Measurements from ENCODE around the gene GIMAP2.
"Not testable (repeated sequence)": the region's sequence is repeated elsewhere in the genome, so short reads cannot be mapped to it uniquely, and the experiment has no call there.

The GIMAP2 gene

DNA sequence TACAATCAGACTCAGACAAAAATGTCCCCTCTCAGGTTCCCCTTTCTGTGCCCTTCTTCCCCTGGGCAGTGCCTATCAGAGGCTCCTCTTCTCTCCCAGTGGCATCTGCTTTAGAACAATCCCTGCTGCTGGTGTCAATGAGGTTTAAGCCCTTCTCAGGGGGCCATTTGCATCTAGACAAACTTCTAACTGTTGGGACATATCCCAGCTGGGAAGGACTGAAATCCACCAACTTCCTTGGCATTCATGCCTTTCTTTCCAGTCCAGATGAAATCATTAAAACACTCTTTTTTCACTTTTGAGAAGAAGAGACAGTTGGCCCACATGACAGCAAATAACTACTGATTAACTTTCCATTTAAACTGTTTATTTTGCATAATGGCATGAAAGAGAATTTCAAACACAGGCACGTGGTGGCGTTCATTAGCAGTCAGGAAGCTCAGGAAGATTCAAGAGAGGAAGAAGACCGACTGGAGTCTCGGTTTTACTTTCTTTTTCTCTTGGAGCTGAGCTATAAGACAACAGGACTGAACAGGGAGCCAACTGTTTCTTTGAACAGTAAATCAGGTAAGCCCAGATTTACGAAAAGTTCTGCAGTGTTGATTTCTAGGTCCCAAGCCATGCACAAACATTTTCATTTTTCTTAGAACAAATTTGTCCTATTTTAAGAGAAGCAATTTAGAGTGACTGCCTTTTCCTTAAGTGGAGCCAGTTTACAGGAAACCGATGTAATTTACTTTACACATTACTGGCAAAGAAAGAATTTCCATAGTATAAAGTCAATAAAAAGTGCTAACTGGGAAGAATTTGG, at the start of gene GIMAP2:
Gene GIMAP2, plus strand, starts transcription at position 488 of the 811 bp plus-strand sequence. CDS start 1,354 bp downstream, outside the sequence.
- peak within 1 kb of the TSS; percentile 33 for H3K4me3 ChIP-seq (ENCODE audit: low read depth, low read length)
- no peak for DNase-seq (ENCODE audit: low read depth)

DNA sequence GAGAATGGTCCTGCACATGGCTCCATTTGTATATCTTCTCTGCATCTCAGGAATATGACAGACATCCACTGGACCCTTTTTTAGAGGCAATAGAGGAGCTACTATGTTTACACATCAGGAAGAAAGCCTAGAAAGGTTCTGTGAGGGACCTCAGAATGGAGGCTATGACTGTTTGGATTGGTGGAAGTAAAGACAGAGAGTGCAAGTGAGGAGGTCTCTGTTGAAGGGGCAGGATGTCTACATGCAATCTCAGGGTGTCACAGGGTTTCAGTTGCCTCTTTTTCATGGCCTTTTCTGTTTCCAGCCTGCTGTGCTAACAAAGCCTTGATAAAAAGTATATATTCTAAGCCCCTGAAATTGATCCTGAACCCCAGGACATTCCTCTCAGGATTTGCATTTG, 43.7 kb upstream of the GIMAP2 start:
- DNase-seq (ENCODE audit: low read depth): no peak
- no peak overlapping the region for H3K4me3 ChIP-seq (ENCODE audit: low read depth, low read length)

DNA sequence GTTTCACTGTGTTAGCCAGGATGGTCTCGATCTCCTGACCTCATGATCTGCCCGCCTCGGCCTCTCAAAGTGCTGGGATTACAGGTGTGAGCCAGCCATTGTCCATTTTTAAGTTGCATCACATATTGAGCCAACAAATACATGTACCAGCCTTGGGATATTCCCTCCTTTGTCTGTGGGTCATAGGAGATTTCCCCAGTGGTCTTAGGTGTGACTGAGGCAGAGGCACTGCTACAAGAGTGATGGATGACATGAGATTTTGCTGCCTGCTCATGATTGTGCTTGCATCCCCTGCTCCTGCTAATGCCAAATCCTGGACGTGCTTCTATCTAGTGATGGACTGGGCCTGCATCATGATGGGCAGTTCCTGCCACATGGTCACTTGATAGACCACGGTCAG, 42.6 kb upstream of the GIMAP2 start:
- DNase-seq (ENCODE audit: low read depth): no peak
- H3K4me3 ChIP-seq (ENCODE audit: low read depth, low read length): no peak overlapping the region

DNA sequence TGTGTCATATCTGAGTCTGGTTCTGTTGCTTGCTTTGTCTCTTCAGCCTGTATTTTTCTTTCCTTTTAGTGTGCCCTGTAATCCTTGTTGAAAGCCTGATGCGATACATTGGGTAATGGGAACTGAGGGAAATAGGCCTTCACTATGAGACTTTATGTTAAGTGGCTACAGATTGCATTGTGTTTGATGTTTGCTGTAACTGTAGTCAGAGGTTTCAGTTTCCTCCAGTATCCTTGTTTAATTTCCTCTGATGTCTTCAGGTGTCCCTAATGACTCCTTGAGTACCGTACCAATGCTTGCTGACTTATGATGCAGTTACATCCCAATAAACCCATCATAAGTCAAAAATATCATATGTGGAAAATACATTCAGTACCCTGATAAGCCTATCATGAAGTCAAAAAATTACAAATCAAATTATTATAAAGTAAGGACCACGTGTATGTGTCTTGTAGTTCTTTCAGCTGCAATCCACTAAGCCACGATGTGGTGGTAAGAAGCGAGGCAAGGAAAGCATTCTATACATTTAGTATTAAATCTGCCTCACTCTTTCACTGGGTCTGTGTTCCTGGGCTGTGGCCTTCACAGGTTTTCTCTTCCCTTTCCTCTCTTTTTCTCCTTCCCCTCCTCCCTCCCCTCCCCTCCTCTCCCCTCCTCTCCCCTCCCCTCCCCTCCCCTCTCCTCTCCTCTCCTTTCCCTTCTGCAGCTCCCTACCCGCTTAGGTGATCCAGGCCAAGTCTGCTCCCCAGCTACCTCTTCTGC, 40.1 kb upstream of the GIMAP2 start:
- DNase-seq (ENCODE audit: low read depth): no peak
- H3K4me3 ChIP-seq (ENCODE audit: low read depth, low read length): no peak overlapping the region

DNA sequence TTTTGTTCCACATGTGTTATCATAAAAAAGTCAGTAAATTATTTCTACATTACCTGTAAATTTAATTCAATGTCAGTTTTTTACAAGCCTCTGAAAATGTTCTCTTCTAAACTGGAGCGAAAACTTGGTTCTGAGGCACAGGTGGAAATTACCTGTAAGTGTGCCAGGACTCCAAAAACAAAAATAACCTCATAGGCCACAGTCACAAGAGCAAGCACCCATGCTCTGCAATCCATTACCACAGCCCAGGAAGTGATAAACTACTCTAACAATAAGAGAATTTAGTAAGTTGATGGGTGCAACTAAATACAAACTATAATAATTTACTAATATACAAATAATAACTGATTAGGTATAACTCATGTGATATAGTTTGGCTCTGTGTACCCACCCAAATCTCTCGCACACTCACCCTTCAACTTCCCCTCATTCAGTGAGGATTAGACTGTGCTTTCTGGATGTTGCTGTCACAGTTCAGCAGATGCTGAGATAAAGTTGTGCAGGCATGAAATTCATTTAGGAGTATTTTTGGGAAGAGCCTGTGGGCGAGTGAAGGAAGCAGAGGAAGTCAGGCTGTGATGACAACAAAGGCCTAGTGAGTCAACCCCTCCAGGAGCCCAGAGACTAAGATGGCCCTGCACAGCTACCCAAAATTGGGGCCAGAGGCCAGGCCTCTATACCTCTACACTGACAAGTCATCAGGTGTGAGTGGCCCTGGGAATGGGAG, 37.0 kb upstream of the GIMAP2 start:
- no peak overlapping the region for H3K4me3 ChIP-seq (ENCODE audit: low read depth, low read length)
- DNase-seq (ENCODE audit: low read depth): no peak

DNA sequence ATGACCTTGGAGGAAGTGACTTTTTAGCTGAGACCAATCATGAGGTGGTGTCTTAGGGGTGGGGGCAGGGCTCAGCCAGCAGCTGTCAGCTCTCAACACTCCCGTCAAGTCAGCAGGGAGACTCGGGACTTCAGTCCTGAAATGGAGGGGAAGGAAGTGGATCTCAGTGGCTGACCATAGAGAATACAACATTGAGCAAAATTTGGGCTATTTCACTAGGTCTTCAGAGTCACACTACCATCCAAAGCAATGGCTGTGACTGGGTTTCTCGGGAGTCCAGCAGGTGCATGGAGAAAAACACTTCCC, 36.5 kb upstream of the GIMAP2 start:
- H3K4me3 ChIP-seq (ENCODE audit: low read depth, low read length): no peak overlapping the region
- DNase-seq (ENCODE audit: low read depth): no peak

DNA sequence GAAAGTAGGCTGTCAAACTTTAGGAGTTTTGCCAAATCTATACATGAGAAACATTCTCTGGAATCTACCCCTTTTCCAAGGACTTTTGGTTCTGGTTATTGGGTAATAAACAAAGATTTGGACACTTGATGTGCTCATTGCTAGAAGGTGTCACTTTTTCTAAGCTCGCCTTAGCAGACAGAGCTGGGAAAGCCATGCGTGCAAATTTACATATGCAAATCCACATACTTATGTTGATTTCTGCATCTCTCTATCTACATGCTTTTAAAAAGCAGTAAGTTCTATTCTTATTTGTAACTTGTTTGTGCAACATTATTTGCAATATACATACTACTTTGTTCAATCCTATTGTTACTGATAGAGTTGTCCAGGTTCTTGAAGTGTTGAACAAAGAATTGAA, 30.8 kb upstream of the GIMAP2 start:
- H3K4me3 ChIP-seq (ENCODE audit: low read depth, low read length): no peak overlapping the region
- no peak for DNase-seq (ENCODE audit: low read depth)

DNA sequence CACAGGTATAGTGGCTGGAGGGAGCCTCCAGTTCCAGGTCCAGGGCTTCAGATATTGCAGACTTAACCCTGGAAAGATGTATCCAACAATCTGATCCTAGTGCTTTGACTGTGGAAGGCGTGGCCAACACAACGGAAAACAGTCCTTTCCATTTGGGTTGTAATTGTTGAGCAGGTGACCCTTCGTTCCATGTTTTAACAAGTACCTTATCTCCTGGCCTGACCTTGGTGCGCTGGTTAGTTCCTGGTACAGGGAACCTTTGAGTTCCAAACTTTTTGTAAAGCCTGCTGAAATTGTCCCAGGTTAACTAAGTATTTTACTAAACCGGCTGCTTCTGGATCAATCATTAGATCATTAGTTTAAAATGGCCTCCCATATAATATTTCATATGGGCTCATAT, 29.5 kb upstream of the GIMAP2 start:
- DNase-seq (ENCODE audit: low read depth): no peak
- H3K4me3 ChIP-seq (ENCODE audit: low read depth, low read length): no peak overlapping the region

DNA sequence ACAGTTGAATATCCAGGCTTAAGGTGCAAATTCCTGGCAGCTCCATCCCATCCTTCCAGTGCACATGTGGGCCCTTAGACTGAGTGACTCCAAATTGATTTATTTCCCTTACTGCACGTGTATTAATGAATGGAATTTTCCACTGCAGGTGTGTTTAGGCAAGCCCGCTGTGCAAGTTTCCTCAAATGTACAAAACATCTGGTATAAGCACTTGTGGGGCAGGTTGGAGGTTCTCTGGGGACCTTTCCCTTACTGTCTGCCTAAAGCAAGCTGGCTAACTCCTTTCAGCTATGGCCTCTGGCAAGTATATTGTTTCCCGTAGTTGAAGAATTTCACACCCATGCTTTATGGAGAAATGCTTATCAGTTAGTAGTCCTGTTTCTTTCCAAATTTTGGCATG, 28.0 kb upstream of the GIMAP2 start:
- H3K4me3 ChIP-seq (ENCODE audit: low read depth, low read length): no peak overlapping the region
- no peak for DNase-seq (ENCODE audit: low read depth)

DNA sequence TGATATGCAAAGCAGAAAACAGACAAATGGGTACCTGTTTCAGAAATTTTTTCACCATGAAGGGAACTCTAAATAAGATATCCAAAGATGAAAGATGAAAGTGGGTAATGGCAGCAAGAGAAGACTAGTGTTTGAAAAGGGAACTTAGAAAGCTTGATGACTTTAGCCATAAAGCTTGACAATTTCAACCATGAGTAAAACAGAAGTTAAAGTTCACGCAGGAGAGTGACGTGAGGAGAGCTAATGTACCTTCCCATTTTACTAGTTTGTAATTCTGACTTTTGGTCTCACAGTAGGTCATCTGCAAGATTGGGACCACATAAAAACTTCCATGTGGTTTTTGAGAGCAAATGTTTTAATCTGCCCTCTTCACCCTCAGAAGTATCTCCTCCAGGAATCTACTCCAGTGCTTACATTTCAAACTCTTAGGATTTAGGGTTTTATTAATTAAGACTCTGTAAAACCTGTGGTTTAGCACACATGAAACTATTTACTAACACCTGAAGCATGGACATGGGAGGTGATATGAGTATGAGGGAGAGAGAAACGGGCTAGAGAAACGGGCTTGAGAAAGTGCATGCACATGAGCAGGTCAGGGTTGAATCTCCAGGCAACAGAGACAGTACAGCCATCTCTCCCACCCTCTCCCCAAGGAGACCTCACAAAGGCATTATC, 24.4 kb upstream of the GIMAP2 start:
- DNase-seq (ENCODE audit: low read depth): no peak
- H3K4me3 ChIP-seq (ENCODE audit: low read depth, low read length): no peak overlapping the region

DNA sequence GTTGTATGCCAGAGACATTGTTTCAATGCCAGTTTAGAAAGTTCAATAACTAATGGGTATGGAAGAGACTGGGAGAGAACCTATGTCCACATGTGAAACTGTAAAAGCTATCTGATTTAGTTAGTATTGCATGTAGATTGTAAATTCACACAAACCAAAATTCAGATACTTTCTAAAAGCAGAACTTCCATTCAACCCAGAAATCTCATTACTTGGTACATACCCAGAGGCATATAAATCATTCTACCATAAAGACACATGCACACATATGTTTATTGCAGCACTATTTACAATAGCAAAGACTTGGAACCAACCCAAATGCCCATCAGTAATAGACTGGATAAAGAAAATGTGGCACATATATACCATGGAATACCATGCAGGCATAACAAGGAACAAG, 22.7 kb upstream of the GIMAP2 start:
- not testable (repeated sequence) for DNase-seq (ENCODE audit: low read depth); H3K4me3 ChIP-seq (ENCODE audit: low read depth, low read length)

DNA sequence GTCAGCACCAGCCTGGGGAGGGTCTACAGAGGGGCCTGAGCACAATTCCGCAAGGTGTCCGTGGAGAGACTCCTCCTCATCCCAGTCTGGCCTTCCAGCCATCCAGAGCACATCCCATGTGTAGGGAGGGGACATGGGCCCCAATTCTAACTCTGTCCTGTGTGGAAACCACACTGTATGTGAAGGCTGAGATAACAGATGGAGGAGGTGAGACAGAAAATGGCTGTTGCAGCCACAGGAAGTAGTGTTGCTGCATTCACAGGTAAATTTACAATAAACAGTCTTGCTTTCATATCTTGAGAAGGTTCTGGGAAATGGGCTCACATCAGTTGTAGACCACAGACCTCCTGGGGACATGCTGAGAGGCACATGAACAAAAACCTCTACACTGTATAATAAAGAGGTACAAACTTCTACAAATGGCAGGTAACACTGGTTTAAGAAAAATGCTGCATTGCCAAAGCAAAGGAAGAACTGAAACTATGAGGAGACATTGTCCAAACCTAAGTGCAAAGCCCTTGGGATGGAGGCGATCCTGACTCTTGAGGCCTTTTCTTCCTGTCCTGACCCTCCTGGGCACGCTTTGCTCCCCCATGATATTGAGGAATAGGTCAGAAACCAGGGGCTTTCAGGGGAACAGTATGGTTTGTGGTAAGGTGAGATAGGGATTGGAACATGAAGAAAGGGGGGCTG, 21.6 kb upstream of the GIMAP2 start:
- H3K4me3 ChIP-seq (ENCODE audit: low read depth, low read length): no peak overlapping the region

DNA sequence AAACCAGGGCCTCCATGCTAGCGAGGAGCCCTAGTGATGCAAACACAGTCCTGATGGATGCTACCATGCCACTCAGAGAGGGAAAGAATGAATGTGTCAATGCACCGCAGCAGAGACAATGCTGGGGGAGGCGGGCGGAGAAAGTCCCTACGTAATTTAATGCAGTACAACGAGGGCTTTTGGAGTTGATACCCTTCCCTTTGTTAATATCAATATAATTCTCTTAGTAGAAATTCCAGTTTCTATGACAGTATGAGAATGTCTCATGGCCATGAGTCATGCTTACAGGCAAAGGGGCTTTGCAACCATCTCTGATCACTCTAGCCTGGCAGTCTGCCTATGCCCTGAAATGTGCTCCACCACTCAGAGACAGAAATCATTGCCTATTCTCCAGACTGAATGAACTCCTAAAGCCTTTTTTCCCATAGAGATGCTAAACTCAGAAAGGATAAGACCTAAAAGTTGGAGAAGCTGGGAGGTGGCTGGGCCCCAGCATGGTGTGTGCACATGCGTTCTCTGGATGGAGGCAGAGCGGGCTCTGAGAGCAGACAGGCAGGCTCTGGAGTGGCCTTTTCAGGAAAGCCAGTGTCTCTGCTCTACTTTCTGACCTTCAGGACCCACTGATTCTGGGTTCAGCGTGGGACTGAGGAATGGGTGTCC, 20.3 kb upstream of the GIMAP2 start:
- DNase-seq (ENCODE audit: low read depth): no peak
- no peak overlapping the region for H3K4me3 ChIP-seq (ENCODE audit: low read depth, low read length)

More for the DNA sequence above, 21.6 kb upstream of the GIMAP2 start:
- no peak for DNase-seq (ENCODE audit: low read depth)

DNA sequence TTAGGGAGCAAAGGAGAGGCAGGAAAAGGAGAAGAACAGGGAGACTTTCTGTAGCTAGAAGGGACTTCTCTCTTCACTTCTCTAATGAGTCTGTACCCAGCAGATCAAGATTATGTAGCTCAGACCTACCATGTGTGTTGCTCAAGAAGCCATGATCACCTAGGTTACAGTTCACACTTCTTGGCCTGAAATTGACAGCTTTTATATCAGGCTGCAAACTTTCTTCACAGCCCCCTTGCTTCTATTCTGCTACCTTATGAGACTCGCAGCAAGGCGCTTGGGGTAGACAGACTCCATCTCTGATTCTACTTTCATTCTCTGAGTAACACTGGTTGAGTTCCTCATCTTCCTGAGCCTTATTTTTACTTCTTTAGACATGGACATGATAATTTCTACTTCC, 19.6 kb upstream of the GIMAP2 start:
- H3K4me3 ChIP-seq (ENCODE audit: low read depth, low read length): no peak overlapping the region
- DNase-seq (ENCODE audit: low read depth): no peak

DNA sequence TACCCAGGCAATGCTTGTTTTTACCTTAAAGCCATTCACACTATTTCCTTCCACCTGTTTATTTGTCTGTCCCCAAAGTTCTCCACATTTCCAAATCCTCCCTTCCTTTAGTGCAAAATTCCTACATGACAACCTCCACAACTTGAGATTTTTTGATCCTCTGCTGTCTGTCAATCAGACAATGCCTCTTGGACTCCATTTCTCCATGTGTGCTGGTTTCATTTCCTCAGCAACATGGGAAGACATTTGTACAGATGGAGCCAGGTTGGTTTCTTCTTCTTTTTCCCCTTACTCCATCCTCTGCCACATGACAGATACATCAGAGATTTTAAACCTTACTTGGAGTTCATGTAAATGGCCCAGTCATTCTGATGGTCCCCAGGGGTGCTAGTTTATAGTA, 19.1 kb upstream of the GIMAP2 start:
- DNase-seq (ENCODE audit: low read depth): no peak
- no peak overlapping the region for H3K4me3 ChIP-seq (ENCODE audit: low read depth, low read length)

DNA sequence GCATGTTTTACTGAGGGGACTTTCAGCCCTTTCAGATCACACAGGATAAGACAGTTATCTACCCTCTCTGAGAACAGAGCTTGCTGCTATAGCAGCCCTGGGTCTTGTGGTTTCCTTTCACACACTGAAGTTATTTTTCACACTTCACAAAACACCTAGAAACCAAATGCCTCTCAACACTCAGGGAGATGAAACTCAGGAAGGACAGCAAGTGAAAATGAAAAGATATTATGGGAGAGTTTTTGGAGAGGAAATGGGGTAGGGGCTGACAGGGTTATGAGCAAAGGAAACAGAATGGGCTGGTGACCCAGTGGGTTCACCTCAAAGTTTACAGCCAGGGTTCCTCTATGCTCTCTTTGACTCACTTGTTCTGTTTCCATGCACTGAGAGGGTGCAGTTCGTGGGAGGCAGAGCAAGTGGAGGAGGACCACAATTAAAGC, 17.0 kb upstream of the GIMAP2 start:
- no peak overlapping the region for H3K4me3 ChIP-seq (ENCODE audit: low read depth, low read length)
- DNase-seq (ENCODE audit: low read depth): no peak

DNA sequence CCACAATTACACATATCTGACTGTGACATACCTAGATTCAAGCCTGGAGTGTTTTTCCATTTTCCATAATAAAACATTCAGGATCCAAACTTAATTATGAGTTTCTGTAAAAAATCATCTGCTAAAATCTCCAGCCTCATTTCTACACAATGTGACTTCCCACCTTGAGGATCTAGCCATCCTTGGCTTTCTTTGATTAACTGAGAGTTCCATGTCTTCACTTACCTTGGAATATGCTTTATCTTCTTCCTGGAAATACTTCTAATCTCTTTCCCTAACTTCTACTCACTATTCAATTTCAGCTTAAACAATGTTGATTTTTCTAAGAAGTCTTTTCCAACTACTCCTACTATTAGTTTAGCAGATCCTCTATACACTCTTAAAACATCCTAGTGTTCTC, 16.5 kb upstream of the GIMAP2 start:
- DNase-seq (ENCODE audit: low read depth): no peak
- no peak overlapping the region for H3K4me3 ChIP-seq (ENCODE audit: low read depth, low read length)

DNA sequence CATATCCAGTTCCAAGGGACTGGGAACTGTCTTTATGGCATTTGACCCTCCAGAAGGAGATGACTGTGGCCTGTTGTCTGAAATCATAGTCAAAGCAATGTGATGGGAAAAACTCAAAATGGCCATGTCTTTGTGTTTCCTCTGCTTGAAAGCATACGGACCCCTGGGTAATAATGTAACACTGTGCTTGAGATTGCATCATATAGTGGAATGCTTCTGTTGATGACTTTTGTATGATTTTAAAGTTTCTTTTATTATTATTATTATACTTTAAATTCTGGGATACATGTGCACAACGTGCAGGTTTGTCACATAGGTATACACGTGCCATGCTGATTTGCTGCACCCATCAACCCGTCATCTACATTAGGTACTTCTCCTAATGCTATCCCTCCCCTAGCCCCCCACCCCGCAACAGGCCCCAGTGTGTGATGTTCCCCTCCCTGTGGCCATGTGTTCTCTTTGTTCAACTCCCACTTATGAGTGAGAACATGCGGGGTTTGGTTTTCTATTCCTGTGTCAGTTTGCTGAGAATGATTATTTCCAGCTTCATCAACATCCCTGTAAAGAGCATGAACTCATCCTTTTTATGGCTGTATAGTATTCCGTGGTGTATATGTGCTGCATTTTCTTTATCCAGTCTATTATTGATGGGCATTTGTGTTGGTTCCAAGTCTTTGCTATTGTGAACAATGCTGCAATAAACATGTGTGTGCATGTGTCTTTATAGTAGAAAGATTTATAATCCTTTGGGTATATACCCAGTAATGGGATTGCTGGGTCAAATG, 13.5 kb upstream of the GIMAP2 start:
- not testable (repeated sequence) for H3K4me3 ChIP-seq (ENCODE audit: low read depth, low read length); DNase-seq (ENCODE audit: low read depth)
